Uterus (tissue), 4 donors: Measurements from ENCODE around the gene ZHX3. TPM values are rescaled to one million over a fixed set of nuclear protein-coding genes. Genes with fewer than 3 reads are reported as not detected.

Experiments
- DNase-seq, 2 donors: peaks; one replicate each; pipeline ENCODE4 v3.0.0-alpha.2; 2019 to 2020
- H3K27ac ChIP-seq, 2 donors: fragments of 200-600 bp; sonication (generic); 1 replicate in 1 of 2; 2 replicates in 1 of 2; pipeline ENCODE4 v1.5.1; 2016 to 2018
- H3K27me3 ChIP-seq, 2 donors: fragments of 200-600 bp; sonication (generic); one replicate each; pipeline ENCODE4 v1.5.1; 2018 to 2019; ENCODE audit warnings: control low read depth in 1 of 2
- H3K36me3 ChIP-seq, 2 donors: fragments of 200-600 bp; sonication (generic); one replicate each; pipeline ENCODE4 v1.5.1; 2019; ENCODE audit warnings: control low read depth in 1 of 2
- H3K4me1 ChIP-seq, 2 donors: fragments of 200-600 bp; sonication (generic); one replicate each; pipeline ENCODE4 v1.5.1; 2018 to 2019; ENCODE audit warnings: control low read depth in 1 of 2
- H3K4me3 ChIP-seq, 2 donors: fragments of 200-600 bp; sonication (generic); 1 replicate in 1 of 2; 2 replicates in 1 of 2; pipeline ENCODE4 v1.5.1; 2018 to 2019; ENCODE audit warnings: mild to moderate bottlenecking in 1 of 2
- H3K9me3 ChIP-seq, 2 donors: fragments of 200-600 bp; sonication (generic); one replicate each; pipeline ENCODE4 v1.5.1; 2019; ENCODE audit warnings: control low read depth in 1 of 2
- POLR2A ChIP-seq, 2 donors: fragments of 450-650 bp; IDR thresholded peaks; one replicate each; pipeline ENCODE4 v1.6.1; 2016; ENCODE audit warnings: antibody characterized with exemption in 2 of 2, mild to moderate bottlenecking in 1 of 2, moderate library complexity in 1 of 2
- intact Hi-C: fragments of 100-400 bp; cut with DNase I; formaldehyde crosslinking; loops from one replicate; pipeline ENCODE4 v1.15.1; 2023; ENCODE audit warnings: low total_unique reads
- total RNA-seq, 4 donors: library from RNA; depleted of rRNA in 3 of 4; stranded (reverse); fragments of >200 nt in 3 of 4; gene quantifications; one replicate each; pipeline versions ENCODE4 v1.1.0 to v1.2.4, GENCODE V29; 2014 to 2023
- TF ChIP-seq, protein P1 (sequence below), 4 experiments: fragments of 200-600 bp in 2 of 4; fragments of 450-650 bp in 2 of 4; sonication (generic) in 2 of 4; IDR thresholded peaks; one replicate each; pipeline ENCODE4 v1.5.1; 2016 to 2019; ENCODE audit warnings: antibody characterized with exemption in 4 of 4, mild to moderate bottlenecking in 2 of 4, moderate library complexity in 1 of 4
- donor health status: DM: yes; HTN: yes; CAD: no.

The ZHX3 gene
- total RNA-seq, 4 donors from 2014 or later = 18.7 to 85.2 (median 25.0) TPM

DNA sequence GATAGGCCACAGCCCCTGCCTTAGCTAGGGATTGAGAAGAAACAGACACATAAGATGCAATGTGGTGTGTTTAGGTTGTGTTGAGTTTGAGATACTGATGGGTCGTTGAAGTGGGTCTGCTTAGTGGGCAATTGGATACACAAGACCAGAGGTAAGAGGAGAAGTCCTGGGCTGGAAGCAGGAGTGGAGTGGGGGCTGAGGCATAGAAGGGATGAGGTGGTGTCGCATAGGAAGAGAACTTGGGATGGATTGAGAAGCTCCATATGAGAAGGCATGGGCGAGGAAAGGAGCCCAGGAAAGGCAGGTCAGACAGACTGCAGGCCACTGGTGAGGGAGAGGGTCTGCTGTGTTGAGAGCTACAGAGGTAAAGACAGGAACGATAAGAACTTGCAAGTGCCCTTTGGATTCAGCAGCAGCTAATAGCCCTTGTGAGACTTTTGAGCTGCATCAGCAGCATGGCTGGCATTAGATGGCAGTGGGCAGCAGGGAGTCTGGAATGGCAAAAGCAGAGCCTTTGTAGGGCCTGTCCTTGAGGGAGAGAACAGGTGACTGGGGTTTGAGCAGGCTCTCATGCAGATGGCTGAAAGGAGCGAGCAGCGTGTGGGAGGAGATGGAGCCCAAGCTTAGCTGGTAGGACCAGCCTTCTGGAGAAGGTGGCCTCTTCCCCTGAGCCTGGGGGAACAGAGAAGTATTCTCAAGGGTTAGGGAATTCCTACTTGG, 147.0 kb downstream of the ZHX3 start:
- H3K9me3 ChIP-seq = no peaks in the 10 kb centered on the region
- H3K4me3 ChIP-seq = no peak overlapping the region
- TF ChIP-seq, protein P1, sequence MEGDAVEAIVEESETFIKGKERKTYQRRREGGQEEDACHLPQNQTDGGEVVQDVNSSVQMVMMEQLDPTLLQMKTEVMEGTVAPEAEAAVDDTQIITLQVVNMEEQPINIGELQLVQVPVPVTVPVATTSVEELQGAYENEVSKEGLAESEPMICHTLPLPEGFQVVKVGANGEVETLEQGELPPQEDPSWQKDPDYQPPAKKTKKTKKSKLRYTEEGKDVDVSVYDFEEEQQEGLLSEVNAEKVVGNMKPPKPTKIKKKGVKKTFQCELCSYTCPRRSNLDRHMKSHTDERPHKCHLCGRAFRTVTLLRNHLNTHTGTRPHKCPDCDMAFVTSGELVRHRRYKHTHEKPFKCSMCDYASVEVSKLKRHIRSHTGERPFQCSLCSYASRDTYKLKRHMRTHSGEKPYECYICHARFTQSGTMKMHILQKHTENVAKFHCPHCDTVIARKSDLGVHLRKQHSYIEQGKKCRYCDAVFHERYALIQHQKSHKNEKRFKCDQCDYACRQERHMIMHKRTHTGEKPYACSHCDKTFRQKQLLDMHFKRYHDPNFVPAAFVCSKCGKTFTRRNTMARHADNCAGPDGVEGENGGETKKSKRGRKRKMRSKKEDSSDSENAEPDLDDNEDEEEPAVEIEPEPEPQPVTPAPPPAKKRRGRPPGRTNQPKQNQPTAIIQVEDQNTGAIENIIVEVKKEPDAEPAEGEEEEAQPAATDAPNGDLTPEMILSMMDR (IDR thresholded peaks at IDR 0.05) = no peak
- no peak for TF ChIP-seq POLR2A (IDR thresholded peaks at IDR 0.05)
- intact Hi-C loops = loop anchor here (5.0 kb wide), 1 partner anchor 62 kb away; no protein-coding TSS in a partner anchor
- H3K4me1 ChIP-seq = peaks cover 0 to 6% of the 10 kb centered on the region in 2 donors
- H3K36me3 ChIP-seq = no peaks in the 10 kb centered on the region
- peak overlapping the region; percentile 71 to 85 for H3K27ac ChIP-seq
- peak; percentile 7 to 9 for DNase-seq
- H3K27me3 ChIP-seq = no peaks in the 10 kb centered on the region

DNA sequence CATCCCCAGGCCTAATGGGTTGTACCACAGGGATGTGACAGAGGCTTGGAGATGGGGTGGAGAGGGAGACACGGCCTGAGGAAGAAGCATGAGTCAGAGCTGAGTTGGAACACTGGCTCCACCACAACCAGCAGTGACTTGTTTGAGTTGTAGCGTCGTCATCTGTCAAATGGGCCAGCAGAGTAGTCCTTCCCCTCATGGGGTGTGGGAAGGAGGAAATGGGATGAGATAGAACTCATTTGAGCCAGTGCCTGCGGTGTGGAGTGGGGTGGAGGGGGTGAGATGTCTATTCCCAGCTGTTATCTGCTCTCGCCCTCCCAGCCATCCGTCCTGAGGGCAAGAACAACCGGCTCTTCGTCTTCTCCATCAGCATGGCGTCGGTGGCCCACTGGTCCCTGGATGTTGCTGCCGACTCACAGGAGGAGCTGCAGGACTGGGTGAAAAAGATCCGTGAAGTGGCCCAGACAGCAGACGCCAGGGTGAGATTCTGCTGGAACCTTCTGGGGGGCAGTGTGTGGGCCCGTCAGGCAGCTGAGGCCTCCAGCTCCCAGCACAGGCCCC, 147.7 kb downstream of the ZHX3 start:
- peak; percentile 12 to 13 for DNase-seq
- intact Hi-C loops = loop anchor here (5.0 kb wide), 1 partner anchor 62 kb away; no protein-coding TSS in a partner anchor
- Histone ChIP-seq H3K36me3 (no peaks in the 10 kb centered on the region), H3K27ac (peak overlapping the region; percentile 7 to 71), H3K4me3 (no peak overlapping the region), H3K27me3 (no peaks in the 10 kb centered on the region), H3K4me1 (peaks cover 0 to 6% of the 10 kb centered on the region in 2 donors), H3K9me3 (no peaks in the 10 kb centered on the region)
- no peak for TF ChIP-seq POLR2A (IDR thresholded peaks at IDR 0.05)
- TF ChIP-seq, protein P1 (IDR thresholded peaks at IDR 0.05) = no peak

- Histone ChIP-seq H3K27me3 (no peaks in the 10 kb centered on the region), H3K4me1 (peaks cover 0 to 6% of the 10 kb centered on the region in 2 donors), H3K36me3 (no peaks in the 10 kb centered on the region), H3K9me3 (no peaks in the 10 kb centered on the region), H3K4me3 (no peak overlapping the region), H3K27ac (peak overlapping the region in 1 of 2 donors; percentile 7)
- intact Hi-C loops = no loop called here
- TF ChIP-seq POLR2A (IDR thresholded peaks at IDR 0.05) = no peak
- TF ChIP-seq, protein P1 (IDR thresholded peaks at IDR 0.05) = no peak
- DNase-seq = peak; percentile 6 to 14
Observed at GRCh38 chr20:41169162-41169690, 148.3 kb downstream of the ZHX3 start.

- Histone ChIP-seq H3K4me3 (no peak overlapping the region), H3K4me1 (peaks cover 0 to 6% of the 10 kb centered on the region in 2 donors), H3K36me3 (no peaks in the 10 kb centered on the region), H3K27ac (no peak overlapping the region), H3K9me3 (no peaks in the 10 kb centered on the region), H3K27me3 (no peaks in the 10 kb centered on the region)
- intact Hi-C loops = no loop called here
- peak in 1 of 2 donors; percentile 9 for DNase-seq
- no peak for TF ChIP-seq POLR2A (IDR thresholded peaks at IDR 0.05)
- TF ChIP-seq, protein P1 (IDR thresholded peaks at IDR 0.05) = no peak
Observed at GRCh38 chr20:41168281-41169161, 149.0 kb downstream of the ZHX3 start.
